HFFc6 (cell line): ENCODE data around the gene VEPH1. TPM values are rescaled to one million over a fixed set of nuclear protein-coding genes. Genes with fewer than 3 reads are reported as not detected.

Experiments used
- DNase-seq: peaks from one replicate; pipeline ENCODE4 v3.0.0-alpha.2; 2018
- H3K27ac Mint-ChIP-seq: 2 replicates; pipeline ENCODE4 v1.8.0; 2020; ENCODE audit warnings: mild to moderate bottlenecking, mixed read lengths
- H3K27me3 Mint-ChIP-seq: 2 replicates; pipeline ENCODE4 v1.8.0; 2021; ENCODE audit warnings: mild to moderate bottlenecking, moderate library complexity, mixed read lengths; ENCODE audit not compliant: insufficient read depth
- H3K36me3 Mint-ChIP-seq: 2 replicates; pipeline ENCODE4 v1.8.0; 2021; ENCODE audit warnings: low read depth, mixed read lengths
- H3K4me1 Mint-ChIP-seq: 2 replicates; pipeline ENCODE4 v1.8.0; 2020; ENCODE audit warnings: low read depth, mixed read lengths
- H3K4me3 Mint-ChIP-seq: 2 replicates; pipeline ENCODE4 v1.8.0; 2020; ENCODE audit warnings: mild to moderate bottlenecking, moderate library complexity, mixed read lengths
- H3K9me3 Mint-ChIP-seq: 2 replicates; pipeline ENCODE4 v1.8.0; 2020; ENCODE audit warnings: mild to moderate bottlenecking, mixed read lengths
- CTCF ChIP-seq: fragments of 200-600 bp; sonication (generic); IDR thresholded peaks from 2 replicates; pipeline ENCODE4 v1.5.0; 2021; ENCODE audit warnings: antibody characterized with exemption, mild to moderate bottlenecking
- total RNA-seq, 6 experiments: library from RNA; stranded (reverse); fragmentation: NEBNext Ultra II Directional; extraction: Animal tissue kit (Norgen Biotek cat#: 25700); gene quantifications; 2 replicates in 1 of 6; 3 replicates in 5 of 6; pipeline ENCODE4 v1.2.3, GENCODE V29; 2021

The VEPH1 gene
- total RNA-seq, 6 experiments from 2014 or later: 33.3 to 72.7 (median 63.8) TPM

- peaks cover 14% of the 10 kb centered on the region for H3K36me3 Mint-ChIP-seq
- H3K27me3 Mint-ChIP-seq: peaks cover 1% of the 10 kb centered on the region; the same call in 1 of the 2 replicates
- TF ChIP-seq CTCF: no peak
- H3K27ac Mint-ChIP-seq: no peak overlapping the region
- H3K9me3 Mint-ChIP-seq: no peaks in the 10 kb centered on the region; the same call in 1 of the 2 replicates
- no peak overlapping the region for H3K4me3 Mint-ChIP-seq
- H3K4me1 Mint-ChIP-seq: peaks cover 15% of the 10 kb centered on the region
- no peak for DNase-seq
Observed at GRCh38 chr3:157514371-157514895, 11.2 kb upstream of the VEPH1 start.

- Mint-ChIP-seq H3K9me3 (no peaks in the 10 kb centered on the region), H3K4me3 (no peak overlapping the region), H3K27me3 (peaks cover 1% of the 10 kb centered on the region; the same call in 1 of the 2 replicates), H3K27ac (no peak overlapping the region), H3K36me3 (peaks cover 9% of the 10 kb centered on the region), H3K4me1 (peaks cover 18% of the 10 kb centered on the region)
- no peak for DNase-seq
- TF ChIP-seq CTCF: no peak
Observed at GRCh38 chr3:157513585-157513984, 10.4 kb upstream of the VEPH1 start.

- Mint-ChIP-seq H3K36me3 (peaks cover 19% of the 10 kb centered on the region; the same call in 1 of the 2 replicates), H3K27me3 (peaks cover 1% of the 10 kb centered on the region; the same call in 1 of the 2 replicates), H3K4me1 (peaks cover 23% of the 10 kb centered on the region), H3K9me3 (no peaks in the 10 kb centered on the region), H3K4me3 (no peak overlapping the region), H3K27ac (no peak overlapping the region)
- no peak for TF ChIP-seq CTCF
- no peak for DNase-seq
Observed at GRCh38 chr3:157512534-157512933, 9.3 kb upstream of the VEPH1 start.

GRCh38 chr3:157508461-157508860 lies 5.2 kb upstream of the VEPH1 start:
- Mint-ChIP-seq H3K27me3 (no peaks in the 10 kb centered on the region), H3K9me3 (no peaks in the 10 kb centered on the region), H3K4me3 (no peak overlapping the region), H3K27ac (no peak overlapping the region), H3K4me1 (peaks cover 25% of the 10 kb centered on the region), H3K36me3 (peaks cover 36% of the 10 kb centered on the region; the same call in 1 of the 2 replicates)
- DNase-seq: no peak
- TF ChIP-seq CTCF: no peak

GRCh38 chr3:157501863-157502262 lies 1.4 kb downstream of the VEPH1 start:
- DNase-seq: no peak
- Mint-ChIP-seq H3K36me3 (peaks cover 22% of the 10 kb centered on the region), H3K4me1 (peaks cover 58% of the 10 kb centered on the region), H3K9me3 (no peaks in the 10 kb centered on the region), H3K27me3 (peaks cover 2% of the 10 kb centered on the region; the same call in 1 of the 2 replicates), H3K4me3 (no peak overlapping the region), H3K27ac (no peak overlapping the region)
- no peak for TF ChIP-seq CTCF
